ENCODE measurements around the gene NELL1.

NELL1 gene

GRCh38 chr11:20688761-20689160 is 19.4 kb downstream of the NELL1 start:
- H3K9me3 ChIP-seq (ENCODE audit: insufficient read depth, low read length, severe bottlenecking): no peaks in the 10 kb centered on the region
- H2AFZ ChIP-seq (ENCODE audit: low read depth, low read length): no peak overlapping the region

GRCh38 chr11:20707876-20708275 is 38.5 kb downstream of the NELL1 start:
- TF ChIP-seq CTCF (IDR thresholded peaks at IDR 0.05; ENCODE audit: borderline replicate concordance, extremely low read depth, low read length, poor library complexity, severe bottlenecking) (no peak), EZH2 (IDR thresholded peaks at IDR 0.05; ENCODE audit: borderline replicate concordance, low read depth, low read length, severe bottlenecking) (no peak)
- Histone ChIP-seq H3K36me3 (ENCODE audit: insufficient read depth, low read length) (no peaks in the 10 kb centered on the region), H4K20me1 (ENCODE audit: insufficient read depth, low read length) (no peaks in the 10 kb centered on the region), H3K9me3 (ENCODE audit: insufficient read depth, low read length, severe bottlenecking) (no peaks in the 10 kb centered on the region), H3K4me2 (ENCODE audit: insufficient read depth, low read length) (no peak overlapping the region), H3K9ac (ENCODE audit: low read depth, low read length) (no peak overlapping the region), H3K27me3 (ENCODE audit: insufficient read depth, low read length, poor library complexity) (no peaks in the 10 kb centered on the region), H3K4me3 (ENCODE audit: low read depth in 1 of 2, low read length in 2 of 2) (no peak overlapping the region), H3K4me1 (ENCODE audit: insufficient read depth, low read length) (no peaks in the 10 kb centered on the region), H3K27ac (ENCODE audit: low read length) (no peak overlapping the region), H3K79me2 (ENCODE audit: insufficient read depth, low read length) (no peaks in the 10 kb centered on the region), H2AFZ (ENCODE audit: low read depth, low read length) (no peak overlapping the region)
- DNase-seq (no peak), ATAC-seq (ENCODE audit: insufficient read depth, low read depth) (no peak)

More at GRCh38 chr11:20688761-20689160, 19.4 kb downstream of the NELL1 start:
- ATAC-seq (ENCODE audit: insufficient read depth, low read depth) (peak; percentile 80), DNase-seq (no peak)
- Histone ChIP-seq H3K27me3 (ENCODE audit: insufficient read depth, low read length, poor library complexity) (no peaks in the 10 kb centered on the region), H3K79me2 (ENCODE audit: insufficient read depth, low read length) (no peaks in the 10 kb centered on the region), H3K4me2 (ENCODE audit: insufficient read depth, low read length) (no peak overlapping the region), H3K4me1 (ENCODE audit: insufficient read depth, low read length) (no peaks in the 10 kb centered on the region), H3K4me3 (ENCODE audit: low read depth in 1 of 2, low read length in 2 of 2) (no peak overlapping the region), H3K27ac (ENCODE audit: low read length) (no peak overlapping the region), H3K36me3 (ENCODE audit: insufficient read depth, low read length) (no peaks in the 10 kb centered on the region), H4K20me1 (ENCODE audit: insufficient read depth, low read length) (no peaks in the 10 kb centered on the region), H3K9ac (ENCODE audit: low read depth, low read length) (no peak overlapping the region)
- TF ChIP-seq EZH2 (IDR thresholded peaks at IDR 0.05; ENCODE audit: borderline replicate concordance, low read depth, low read length, severe bottlenecking) (no peak), CTCF (IDR thresholded peaks at IDR 0.05; ENCODE audit: borderline replicate concordance, extremely low read depth, low read length, poor library complexity, severe bottlenecking) (no peak)

- DNase-seq (no peak), ATAC-seq (ENCODE audit: insufficient read depth, low read depth) (no peak)
- no peak overlapping the region for H3K27ac ChIP-seq (ENCODE audit: low read length)
- no peak overlapping the region for H3K4me2 ChIP-seq (ENCODE audit: insufficient read depth, low read length)
- no peaks in the 10 kb centered on the region for H4K20me1 ChIP-seq (ENCODE audit: insufficient read depth, low read length)
- no peaks in the 10 kb centered on the region for H3K27me3 ChIP-seq (ENCODE audit: insufficient read depth, low read length, poor library complexity)
- H3K4me1 ChIP-seq (ENCODE audit: insufficient read depth, low read length): no peaks in the 10 kb centered on the region
- TF ChIP-seq EZH2 (IDR thresholded peaks at IDR 0.05; ENCODE audit: borderline replicate concordance, low read depth, low read length, severe bottlenecking) (no peak), CTCF (IDR thresholded peaks at IDR 0.05; ENCODE audit: borderline replicate concordance, extremely low read depth, low read length, poor library complexity, severe bottlenecking) (peak; percentile 9)
- H3K79me2 ChIP-seq (ENCODE audit: insufficient read depth, low read length): no peaks in the 10 kb centered on the region
- H3K9me3 ChIP-seq (ENCODE audit: insufficient read depth, low read length, severe bottlenecking): no peaks in the 10 kb centered on the region
- H3K36me3 ChIP-seq (ENCODE audit: insufficient read depth, low read length): no peaks in the 10 kb centered on the region
- H3K4me3 ChIP-seq (ENCODE audit: low read depth in 1 of 2, low read length in 2 of 2): no peak overlapping the region
- no peak overlapping the region for H2AFZ ChIP-seq (ENCODE audit: low read depth, low read length)
- no peak overlapping the region for H3K9ac ChIP-seq (ENCODE audit: low read depth, low read length)
Observed at GRCh38 chr11:20712912-20713311, 43.5 kb downstream of the NELL1 start.

GRCh38 chr11:20715464-20715863 is 46.1 kb downstream of the NELL1 start:
- no peaks in the 10 kb centered on the region for H3K9me3 ChIP-seq (ENCODE audit: insufficient read depth, low read length, severe bottlenecking)
- no peaks in the 10 kb centered on the region for H3K4me1 ChIP-seq (ENCODE audit: insufficient read depth, low read length)
- H3K4me3 ChIP-seq (ENCODE audit: low read depth in 1 of 2, low read length in 2 of 2): no peak overlapping the region
- DNase-seq (no peak), ATAC-seq (ENCODE audit: insufficient read depth, low read depth) (no peak)
- no peaks in the 10 kb centered on the region for H3K79me2 ChIP-seq (ENCODE audit: insufficient read depth, low read length)
- H2AFZ ChIP-seq (ENCODE audit: low read depth, low read length): no peak overlapping the region
- no peaks in the 10 kb centered on the region for H3K36me3 ChIP-seq (ENCODE audit: insufficient read depth, low read length)
- H3K4me2 ChIP-seq (ENCODE audit: insufficient read depth, low read length): no peak overlapping the region
- no peaks in the 10 kb centered on the region for H4K20me1 ChIP-seq (ENCODE audit: insufficient read depth, low read length)
- TF ChIP-seq EZH2 (IDR thresholded peaks at IDR 0.05; ENCODE audit: borderline replicate concordance, low read depth, low read length, severe bottlenecking): no peak
- no peak for TF ChIP-seq CTCF (IDR thresholded peaks at IDR 0.05; ENCODE audit: borderline replicate concordance, extremely low read depth, low read length, poor library complexity, severe bottlenecking)
- H3K27ac ChIP-seq (ENCODE audit: low read length): no peak overlapping the region
- no peak overlapping the region for H3K9ac ChIP-seq (ENCODE audit: low read depth, low read length)
- H3K27me3 ChIP-seq (ENCODE audit: insufficient read depth, low read length, poor library complexity): no peaks in the 10 kb centered on the region
